Right lobe of liver (tissue), 6 donors: ENCODE results near the gene SLC5A8. TPM values are rescaled to one million over a fixed set of nuclear protein-coding genes. Genes with fewer than 3 reads are reported as not detected.
"Not testable (repeated sequence)": the region's sequence is repeated elsewhere in the genome, so short reads cannot be mapped to it uniquely, and the experiment has no call there.

ENCODE experiments used
- ATAC-seq, 4 donors: fragments of 200-7000 bp; cut with Tn5 transposase; one replicate each; pipeline ENCODE4 v1.9.1; 2020; ENCODE audit warnings: mild to moderate bottlenecking in 4 of 4, moderate library complexity in 4 of 4
- DNase-seq, 3 donors: peaks; one replicate each; pipeline ENCODE4 v3.0.0-alpha.2; 2020
- H3K27ac ChIP-seq, 3 donors: fragments of 200-600 bp; one replicate each; pipeline ENCODE4 v1.8.0; 2022
- H3K27me3 ChIP-seq, 2 donors: fragments of 200-600 bp; one replicate each; pipeline ENCODE4 v1.8.0; 2022
- H3K36me3 ChIP-seq, 4 donors: fragments of 200-600 bp; sonication (generic) in 1 of 4; one replicate each; pipeline versions ENCODE4 v1.5.1 to v1.8.0; 2017 to 2022; ENCODE audit warnings: control low read depth in 1 of 4
- H3K4me1 ChIP-seq, 4 donors: fragments of 200-600 bp; sonication (generic) in 1 of 4; one replicate each; pipeline versions ENCODE4 v1.5.1 to v1.8.0; 2017 to 2022; ENCODE audit warnings: control low read depth in 1 of 4
- H3K4me3 ChIP-seq, 3 donors: fragments of 200-600 bp; one replicate each; pipeline ENCODE4 v1.8.0; 2022
- H3K9me3 ChIP-seq, 4 donors: fragments of 200-600 bp; sonication (generic) in 1 of 4; one replicate each; pipeline versions ENCODE4 v1.5.1 to v1.8.0; 2017 to 2022; ENCODE audit warnings: control low read depth in 1 of 4
- POLR2A ChIP-seq: fragments of 450-650 bp; IDR thresholded peaks from one replicate; pipeline ENCODE4 v1.6.1; 2017; ENCODE audit warnings: antibody characterized with exemption, mild to moderate bottlenecking
- WGBS: methylation state at CpG from one replicate; pipeline ENCODE4 v1.1.6; 2018; ENCODE audit warnings: low coverage, low lambda C conversion rate; ENCODE audit not compliant: insufficient coverage; ENCODE audit errors: missing lambda C conversion rate; 5-methylcytosine and 5-hydroxymethylcytosine counted together
- intact Hi-C, 2 donors: fragments of 100-400 bp; cut with DNase I; formaldehyde crosslinking; loops; one replicate each; pipeline versions ENCODE4 v1.11.2 to v1.14.1; 2022
- total RNA-seq, 6 experiments: library from RNA; depleted of rRNA in 2 of 6; stranded (reverse); fragments of >200 nt in 2 of 6; fragmentation: NEBNext Ultra II Directional in 3 of 6; extraction: Animal tissue kit (Norgen Biotek cat#: 25700) in 3 of 6; gene quantifications; one replicate each; pipeline versions ENCODE4 v1.1.0 to v1.2.4, GENCODE V29; 2016 to 2023
- TF ChIP-seq, protein P1 (sequence below), 4 donors: fragments of 200-600 bp in 3 of 4; fragments of 450-650 bp in 1 of 4; IDR thresholded peaks; one replicate each; pipeline versions ENCODE4 v1.5.1 to v1.8.0; 2016 to 2022; ENCODE audit warnings: antibody characterized with exemption in 4 of 4, mild to moderate bottlenecking in 2 of 4
- donor health status: DM: no; HTN: yes; CAD: no.
- donor health status: DM: no; HTN: no; CAD: no.
- donor health status: DM: no; HTN: no; CAD: no.
- donor health status: DM: no; HTN: yes; CAD: no.
- donor health status: DM: no; HTN: yes; CAD: no.

SLC5A8 gene
- total RNA-seq, 6 experiments from 2014 or later, result not detected

DNA sequence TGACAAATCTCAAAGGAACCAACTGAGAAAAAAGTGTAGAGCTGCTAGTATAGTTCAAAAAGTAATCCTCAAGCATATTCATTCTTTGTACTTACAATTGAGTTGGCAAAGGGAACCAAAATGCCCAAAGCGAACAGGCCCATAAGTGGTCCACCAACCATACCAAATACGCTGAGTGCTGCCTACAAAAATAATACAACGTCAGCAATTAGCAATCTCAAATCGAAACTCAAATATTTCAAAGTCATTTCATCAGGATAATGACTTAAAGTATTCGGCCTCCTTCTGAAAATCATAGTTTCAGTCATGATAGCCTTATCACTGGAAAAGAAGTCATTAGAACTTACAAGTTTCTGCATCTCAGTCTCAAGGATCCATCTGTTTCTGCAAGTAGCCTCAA is 42.0 kb downstream of the SLC5A8 start:
- TF ChIP-seq, protein P1, sequence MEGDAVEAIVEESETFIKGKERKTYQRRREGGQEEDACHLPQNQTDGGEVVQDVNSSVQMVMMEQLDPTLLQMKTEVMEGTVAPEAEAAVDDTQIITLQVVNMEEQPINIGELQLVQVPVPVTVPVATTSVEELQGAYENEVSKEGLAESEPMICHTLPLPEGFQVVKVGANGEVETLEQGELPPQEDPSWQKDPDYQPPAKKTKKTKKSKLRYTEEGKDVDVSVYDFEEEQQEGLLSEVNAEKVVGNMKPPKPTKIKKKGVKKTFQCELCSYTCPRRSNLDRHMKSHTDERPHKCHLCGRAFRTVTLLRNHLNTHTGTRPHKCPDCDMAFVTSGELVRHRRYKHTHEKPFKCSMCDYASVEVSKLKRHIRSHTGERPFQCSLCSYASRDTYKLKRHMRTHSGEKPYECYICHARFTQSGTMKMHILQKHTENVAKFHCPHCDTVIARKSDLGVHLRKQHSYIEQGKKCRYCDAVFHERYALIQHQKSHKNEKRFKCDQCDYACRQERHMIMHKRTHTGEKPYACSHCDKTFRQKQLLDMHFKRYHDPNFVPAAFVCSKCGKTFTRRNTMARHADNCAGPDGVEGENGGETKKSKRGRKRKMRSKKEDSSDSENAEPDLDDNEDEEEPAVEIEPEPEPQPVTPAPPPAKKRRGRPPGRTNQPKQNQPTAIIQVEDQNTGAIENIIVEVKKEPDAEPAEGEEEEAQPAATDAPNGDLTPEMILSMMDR (IDR thresholded peaks at IDR 0.05), result no peak
- WGBS, result 64% methylated on average over 5 of the region's 5 CpGs
- ATAC-seq (no peak), DNase-seq (no peak)
- Histone ChIP-seq H3K4me1 (no peaks in the 10 kb centered on the region), H3K27ac (no peak overlapping the region), H3K9me3 (no peaks in the 10 kb centered on the region), H3K4me3 (no peak overlapping the region), H3K36me3 (no peaks in the 10 kb centered on the region), H3K27me3 (no peaks in the 10 kb centered on the region)
- intact Hi-C loops, result no loop called here

GRCh38 chr12:101166866-101167265 is 43.2 kb downstream of the SLC5A8 start:
- intact Hi-C loops, result no loop called here
- ATAC-seq, result no peak
- no peak for TF ChIP-seq POLR2A
- TF ChIP-seq, protein P1 (IDR thresholded peaks at IDR 0.05), result no peak

DNA sequence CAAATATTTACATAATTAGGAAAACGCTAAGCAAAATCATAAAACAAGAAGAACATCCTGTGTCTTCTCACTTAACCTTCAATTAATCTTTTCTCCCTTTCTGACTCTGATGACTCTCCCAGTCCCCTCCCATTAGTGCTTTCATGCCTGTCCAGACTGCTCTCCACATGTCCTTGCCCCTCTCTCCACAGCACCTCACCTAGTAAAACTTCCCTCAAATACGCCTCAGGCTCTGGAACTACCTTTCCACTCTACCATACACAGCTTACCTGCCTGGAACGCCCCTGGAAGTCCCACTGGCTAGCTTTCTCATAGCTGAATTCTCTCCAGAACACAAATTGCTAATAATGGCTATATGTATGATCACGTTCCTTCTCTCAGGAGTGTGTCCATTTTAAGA is 44.7 kb downstream of the SLC5A8 start:
- H3K27me3 ChIP-seq, result no peaks in the 10 kb centered on the region
- H3K4me1 ChIP-seq, result no peaks in the 10 kb centered on the region
- DNase-seq (no peak), ATAC-seq (no peak)
- H3K27ac ChIP-seq, result no peak overlapping the region
- no peaks in the 10 kb centered on the region for H3K36me3 ChIP-seq
- H3K4me3 ChIP-seq, result no peak overlapping the region
- intact Hi-C loops, result no loop called here
- TF ChIP-seq POLR2A, result no peak
- TF ChIP-seq, protein P1 (IDR thresholded peaks at IDR 0.05), result no peak
- 50% methylated on average over 4 of the region's 4 CpGs for WGBS
- no peaks in the 10 kb centered on the region for H3K9me3 ChIP-seq

More at GRCh38 chr12:101166866-101167265, 43.2 kb downstream of the SLC5A8 start:
- Histone ChIP-seq H3K4me1 (no peaks in the 10 kb centered on the region), H3K27me3 (no peaks in the 10 kb centered on the region), H3K36me3 (no peaks in the 10 kb centered on the region), H3K4me3 (no peak overlapping the region), H3K9me3 (no peaks in the 10 kb centered on the region), H3K27ac (no peak overlapping the region)
- 49% methylated on average over 5 of the region's 5 CpGs for WGBS
- DNase-seq, result no peak

DNA sequence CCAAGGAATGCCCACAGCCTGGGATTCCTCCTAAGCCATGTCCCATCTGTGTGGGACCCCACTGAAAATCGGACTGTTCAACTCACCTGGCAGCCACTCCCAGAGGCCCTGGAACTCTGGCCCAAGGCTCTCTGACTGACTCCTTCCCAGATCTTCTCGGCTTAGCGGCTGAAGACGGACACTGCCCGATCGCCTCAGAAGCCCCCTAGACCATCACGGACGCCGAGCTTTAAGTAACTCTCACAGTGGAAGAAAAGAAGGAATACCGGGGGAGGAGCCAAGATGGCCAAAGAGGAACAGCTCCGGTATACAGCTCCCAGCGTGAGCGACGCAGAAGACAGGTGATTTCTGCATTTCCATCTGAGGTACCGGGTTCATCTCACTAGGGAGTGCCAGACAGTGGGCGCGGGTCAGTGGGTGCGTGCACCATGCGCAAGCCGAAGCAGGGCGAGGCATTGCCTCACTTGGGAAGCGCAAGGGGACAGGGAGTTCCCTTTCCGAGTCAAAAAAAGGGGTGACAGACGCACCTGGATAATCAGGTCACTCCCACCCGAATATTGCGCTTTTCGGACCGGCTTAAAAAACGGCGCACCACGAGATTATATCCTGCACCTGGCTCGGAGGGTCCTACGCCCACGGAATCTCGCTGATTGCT is 64.1 kb downstream of the SLC5A8 start:
- ATAC-seq, intact Hi-C loops: not testable (repeated sequence)
- WGBS, result 85% methylated on average over 22 of the region's 35 CpGs

DNA sequence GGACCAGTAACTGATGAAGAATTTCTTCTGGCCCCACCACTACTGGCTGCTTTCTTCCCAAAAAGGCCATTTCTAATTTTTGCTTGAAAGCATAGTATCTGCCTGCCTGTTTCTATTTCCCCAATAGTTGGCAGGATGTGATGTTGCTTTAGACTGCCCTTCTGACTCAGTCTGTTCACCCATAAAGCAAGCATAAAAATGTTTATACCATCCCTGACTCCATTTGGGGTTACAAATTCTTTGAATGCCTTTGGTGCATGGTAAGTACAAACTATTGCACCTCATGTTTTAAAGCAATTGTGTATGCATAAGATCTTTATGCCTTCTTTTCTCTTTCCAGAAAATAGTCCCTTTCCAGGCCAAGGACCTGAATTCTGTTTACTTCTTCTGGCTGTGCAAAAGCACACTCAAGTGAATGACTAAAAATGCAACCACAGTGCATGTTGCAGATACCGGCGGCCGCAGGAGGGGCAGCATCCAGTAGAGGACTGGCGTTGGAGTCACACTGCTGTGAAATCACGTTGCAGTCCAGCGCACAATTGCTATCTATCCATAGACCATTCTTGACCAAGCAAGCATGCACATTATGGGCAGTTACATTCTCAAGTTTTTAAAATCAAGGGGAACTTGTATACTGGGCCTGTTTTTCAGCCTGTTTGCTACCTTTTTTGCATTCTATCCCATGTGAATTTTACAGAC is 82.4 kb downstream of the SLC5A8 start:
- no peaks in the 10 kb centered on the region for H3K9me3 ChIP-seq
- DNase-seq, result no peak
- intact Hi-C loops, result no loop called here
- 57% methylated on average over 6 of the region's 6 CpGs for WGBS
- TF ChIP-seq, protein P1 (IDR thresholded peaks at IDR 0.05), result no peak
- no peak for TF ChIP-seq POLR2A
- H3K4me1 ChIP-seq, result no peaks in the 10 kb centered on the region
- no peak for ATAC-seq
- H3K4me3 ChIP-seq, result no peak overlapping the region
- H3K36me3 ChIP-seq, result no peaks in the 10 kb centered on the region
- no peak overlapping the region for H3K27ac ChIP-seq
- H3K27me3 ChIP-seq, result no peaks in the 10 kb centered on the region

More for the DNA sequence above, 64.1 kb downstream of the SLC5A8 start:
- not testable (repeated sequence) for H3K27ac ChIP-seq, H3K36me3 ChIP-seq, H3K4me3 ChIP-seq, H3K4me1 ChIP-seq, DNase-seq, H3K9me3 ChIP-seq, H3K27me3 ChIP-seq
